22Rv1 (cell line): ENCODE data around the gene CPTP.

Experiments used
- ZFX ChIP-seq: fragments of 450-650 bp; IDR thresholded peaks from 2 replicates; pipeline ENCODE4 v1.6.1; 2017; ENCODE audit warnings: antibody characterized with exemption, borderline replicate concordance
- TF ChIP-seq, protein P1 (sequence below): fragments of 450-650 bp; IDR thresholded peaks from 2 replicates; pipeline ENCODE4 v1.5.1; 2017; ENCODE audit warnings: mild to moderate bottlenecking

GRCh38 chr1:1333551-1334241 lies 9.1 kb downstream of the CPTP start:
- TF ChIP-seq, protein P1, sequence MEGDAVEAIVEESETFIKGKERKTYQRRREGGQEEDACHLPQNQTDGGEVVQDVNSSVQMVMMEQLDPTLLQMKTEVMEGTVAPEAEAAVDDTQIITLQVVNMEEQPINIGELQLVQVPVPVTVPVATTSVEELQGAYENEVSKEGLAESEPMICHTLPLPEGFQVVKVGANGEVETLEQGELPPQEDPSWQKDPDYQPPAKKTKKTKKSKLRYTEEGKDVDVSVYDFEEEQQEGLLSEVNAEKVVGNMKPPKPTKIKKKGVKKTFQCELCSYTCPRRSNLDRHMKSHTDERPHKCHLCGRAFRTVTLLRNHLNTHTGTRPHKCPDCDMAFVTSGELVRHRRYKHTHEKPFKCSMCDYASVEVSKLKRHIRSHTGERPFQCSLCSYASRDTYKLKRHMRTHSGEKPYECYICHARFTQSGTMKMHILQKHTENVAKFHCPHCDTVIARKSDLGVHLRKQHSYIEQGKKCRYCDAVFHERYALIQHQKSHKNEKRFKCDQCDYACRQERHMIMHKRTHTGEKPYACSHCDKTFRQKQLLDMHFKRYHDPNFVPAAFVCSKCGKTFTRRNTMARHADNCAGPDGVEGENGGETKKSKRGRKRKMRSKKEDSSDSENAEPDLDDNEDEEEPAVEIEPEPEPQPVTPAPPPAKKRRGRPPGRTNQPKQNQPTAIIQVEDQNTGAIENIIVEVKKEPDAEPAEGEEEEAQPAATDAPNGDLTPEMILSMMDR: no peak
- TF ChIP-seq ZFX: no peak
